Urinary bladder (tissue), 4 donors: Measurements from ENCODE around the gene RFX3. TPM values are rescaled to one million over a fixed set of nuclear protein-coding genes. Genes with fewer than 3 reads are reported as not detected.

Source experiments
- DNase-seq: peaks from one replicate; pipeline ENCODE4 v3.0.0-alpha.2; 2015; ENCODE audit errors: extremely low spot score
- H3K27ac ChIP-seq: one replicate; pipeline ENCODE4 v1.5.1; 2013; ENCODE audit warnings: low read depth, mild to moderate bottlenecking, moderate library complexity
- H3K36me3 ChIP-seq: one replicate; pipeline ENCODE4 v1.6.1; 2013; ENCODE audit warnings: mild to moderate bottlenecking, moderate library complexity; ENCODE audit not compliant: insufficient read depth
- H3K4me1 ChIP-seq: one replicate; pipeline ENCODE4 v1.6.1; 2013; ENCODE audit warnings: mild to moderate bottlenecking, moderate library complexity; ENCODE audit not compliant: insufficient read depth
- H3K4me3 ChIP-seq: one replicate; pipeline ENCODE4 v1.5.1; 2013; ENCODE audit warnings: low read depth, low read length
- WGBS: extraction: QIAGEN DNeasy Blood & Tissue Kit; methylation state at CpG from one replicate; pipeline ENCODE4 v1.1.7; 2013; 5-methylcytosine and 5-hydroxymethylcytosine counted together
- polyA plus RNA-seq: library from polyadenylated mRNA; stranded (reverse); fragments of 200-250 nt; gene quantifications from one replicate; pipeline ENCODE4 v1.2.3, GENCODE V29; 2013
- total RNA-seq: library from RNA; depleted of rRNA; stranded (reverse); fragments of >200 nt; gene quantifications from one replicate; pipeline ENCODE4 v1.2.3, GENCODE V29; 2014
- donor health status: healthy with polysubstance abuse.
- donor health status: healthy.

RFX3 gene
- total and polyA plus RNA-seq, 2 donors: 1.6 to 24.7 TPM

GRCh38 chr9:3455717-3456116 is 70.1 kb downstream of the RFX3 start:
- H3K27ac ChIP-seq: no peak overlapping the region

DNA sequence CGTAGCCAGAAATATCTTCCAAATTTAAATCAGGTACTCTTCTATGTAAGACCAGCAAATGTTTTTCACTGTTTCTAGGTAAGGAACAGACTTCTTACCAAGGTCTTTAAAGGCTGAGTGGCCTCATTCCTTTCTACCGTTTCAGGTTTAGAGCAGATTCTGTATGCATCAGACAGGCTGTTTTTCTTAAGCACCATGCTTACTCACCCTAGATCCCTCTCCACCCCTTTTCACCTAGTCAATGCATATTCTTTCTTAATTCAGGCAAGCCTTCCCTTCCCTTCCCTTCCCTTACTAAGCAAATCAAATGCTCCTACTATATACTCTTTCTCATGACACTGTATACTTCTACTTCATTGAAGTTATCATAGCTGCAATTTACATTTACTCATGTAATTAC is 70.7 kb downstream of the RFX3 start:
- 86% methylated on average over 2 of the region's 2 CpGs for WGBS
- Histone ChIP-seq H3K4me1 (no peaks in the 10 kb centered on the region), H3K4me3 (no peak overlapping the region), H3K36me3 (no peaks in the 10 kb centered on the region), H3K27ac (no peak overlapping the region)
- DNase-seq: no peak

More at GRCh38 chr9:3455717-3456116, 70.1 kb downstream of the RFX3 start:
- no peak for DNase-seq
- Histone ChIP-seq H3K4me3 (no peak overlapping the region), H3K36me3 (no peaks in the 10 kb centered on the region), H3K4me1 (no peaks in the 10 kb centered on the region)
- WGBS: 78% methylated on average over 3 of the region's 3 CpGs

GRCh38 chr9:3451956-3452355 is 73.8 kb downstream of the RFX3 start:
- no peak overlapping the region for H3K27ac ChIP-seq
- H3K4me3 ChIP-seq: no peak overlapping the region
- no peaks in the 10 kb centered on the region for H3K36me3 ChIP-seq
- no peak for DNase-seq
- WGBS: 96% methylated on average over 1 of the region's 1 CpG
- H3K4me1 ChIP-seq: no peaks in the 10 kb centered on the region

DNA sequence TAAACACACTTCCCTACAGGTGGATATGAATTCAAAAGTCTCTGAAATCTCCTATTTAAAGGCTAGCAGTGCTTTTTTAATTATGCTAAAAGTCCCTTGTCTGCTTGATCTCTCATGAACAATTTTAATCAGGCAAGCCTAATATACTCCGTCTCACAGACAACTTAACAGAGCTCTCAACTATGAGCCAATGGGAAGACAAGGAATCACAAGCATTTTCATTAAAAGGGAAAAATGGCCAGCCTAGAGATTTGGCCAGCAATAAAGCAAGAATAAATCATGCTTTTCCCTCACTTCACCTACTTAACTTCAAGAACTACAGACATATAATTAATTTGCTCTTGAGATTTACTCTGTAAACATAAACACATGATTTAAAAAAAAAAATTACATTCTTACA is 78.0 kb downstream of the RFX3 start:
- DNase-seq: no peak
- Histone ChIP-seq H3K27ac (no peak overlapping the region), H3K36me3 (no peaks in the 10 kb centered on the region), H3K4me1 (no peaks in the 10 kb centered on the region), H3K4me3 (no peak overlapping the region)
- 55% methylated on average over 1 of the region's 1 CpG for WGBS

DNA sequence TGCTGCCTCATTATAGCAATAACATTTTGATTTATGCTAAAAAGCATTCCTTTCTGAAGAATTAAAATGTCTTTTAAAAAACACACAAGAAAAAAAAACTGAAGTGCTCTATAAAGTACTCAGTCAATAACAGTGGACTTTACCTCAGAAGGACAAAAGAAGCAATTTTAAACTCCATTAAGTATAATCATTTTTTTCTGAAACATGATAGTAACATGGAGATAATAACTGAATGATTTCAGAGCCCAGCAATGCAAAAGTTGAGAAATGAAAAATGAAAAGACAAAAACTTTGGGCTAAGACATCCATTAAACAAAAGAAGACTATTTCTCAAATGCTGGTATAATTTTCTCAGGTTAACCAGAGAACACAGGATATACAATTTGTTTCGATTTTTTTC is 78.7 kb downstream of the RFX3 start:
- Histone ChIP-seq H3K36me3 (no peaks in the 10 kb centered on the region), H3K4me1 (no peaks in the 10 kb centered on the region), H3K27ac (no peak overlapping the region), H3K4me3 (no peak overlapping the region)
- DNase-seq: no peak
- WGBS: 75% methylated on average over 1 of the region's 1 CpG

- H3K27ac ChIP-seq: no peak overlapping the region
- no peak overlapping the region for H3K4me3 ChIP-seq
- H3K4me1 ChIP-seq: no peaks in the 10 kb centered on the region
- no peak for DNase-seq
- H3K36me3 ChIP-seq: no peaks in the 10 kb centered on the region
These were observed 79.5 kb downstream of the RFX3 start for GRCh38 chr9:3446313-3446712.

DNA sequence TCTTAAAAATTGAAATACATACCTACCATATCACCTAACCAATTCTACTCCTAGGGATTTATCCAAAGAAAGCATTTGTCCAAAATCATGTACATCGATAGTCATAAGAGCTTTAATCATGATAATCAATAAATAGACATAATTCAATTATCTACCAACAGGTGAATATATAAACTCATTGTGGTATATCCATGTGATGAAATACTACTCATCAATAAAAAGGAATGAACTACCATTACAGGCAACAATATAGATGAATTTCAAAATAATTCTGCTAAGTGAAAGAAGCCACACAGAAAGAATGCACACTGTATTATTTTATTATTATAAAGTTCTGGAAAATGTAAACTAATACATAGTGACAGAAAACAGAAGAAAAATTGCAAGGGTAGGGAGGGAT is 81.8 kb downstream of the RFX3 start:
- no peak overlapping the region for H3K27ac ChIP-seq
- WGBS: 98% methylated on average over 1 of the region's 1 CpG
- H3K4me3 ChIP-seq: no peak overlapping the region
- H3K4me1 ChIP-seq: no peaks in the 10 kb centered on the region
- no peaks in the 10 kb centered on the region for H3K36me3 ChIP-seq
- DNase-seq: no peak

- H3K4me3 ChIP-seq: no peak overlapping the region
- no peak for DNase-seq
- H3K4me1 ChIP-seq: no peaks in the 10 kb centered on the region
- H3K27ac ChIP-seq: no peak overlapping the region
- H3K36me3 ChIP-seq: no peaks in the 10 kb centered on the region
- 87% methylated on average over 7 of the region's 7 CpGs for WGBS
These were observed 84.5 kb downstream of the RFX3 start for GRCh38 chr9:3441197-3441816.

DNA sequence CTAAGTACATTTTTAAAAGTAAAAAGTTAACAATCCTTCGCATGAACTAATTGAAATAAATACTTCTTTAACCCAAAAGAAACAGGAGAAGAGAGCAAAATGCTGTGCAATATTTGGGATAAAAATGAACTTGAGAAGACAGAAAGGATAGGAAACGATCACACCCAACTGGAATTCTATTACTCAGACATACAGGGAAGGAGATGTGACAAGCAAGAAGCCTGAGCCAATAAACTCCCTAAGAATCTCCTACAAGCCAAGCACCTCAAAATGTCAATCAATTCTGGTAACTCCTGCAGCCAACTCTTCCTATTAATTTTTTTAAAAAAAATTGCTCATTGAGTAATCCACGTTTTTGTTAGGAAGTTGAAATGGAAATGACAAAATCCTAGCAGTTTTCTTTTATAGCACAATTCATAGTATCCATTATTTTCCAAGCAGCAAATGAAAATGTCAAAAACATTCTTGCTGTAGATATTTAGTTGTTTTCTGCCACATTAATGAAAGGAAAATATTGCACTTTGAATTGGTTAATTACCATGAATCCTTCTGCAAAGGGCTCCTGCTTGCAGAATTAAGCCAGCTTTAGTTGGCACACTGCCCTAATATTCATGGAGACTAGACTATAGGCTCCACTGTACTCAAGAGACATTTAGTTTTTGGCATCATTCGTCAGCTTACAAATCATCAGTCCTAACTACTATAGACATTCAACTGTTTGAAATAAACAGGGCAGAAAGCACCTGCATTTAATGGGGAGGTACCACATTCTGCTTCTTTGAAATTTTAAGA is 89.0 kb downstream of the RFX3 start:
- Histone ChIP-seq H3K4me1 (no peaks in the 10 kb centered on the region), H3K4me3 (no peak overlapping the region), H3K27ac (no peak overlapping the region), H3K36me3 (peaks cover 3% of the 10 kb centered on the region)
- 65% methylated on average over 4 of the region's 4 CpGs for WGBS
- DNase-seq: no peak

- Histone ChIP-seq H3K4me1 (no peaks in the 10 kb centered on the region), H3K27ac (no peak overlapping the region), H3K4me3 (no peak overlapping the region), H3K36me3 (peaks cover 3% of the 10 kb centered on the region)
- no peak for DNase-seq
- 89% methylated on average over 1 of the region's 1 CpG for WGBS
These were observed 90.1 kb downstream of the RFX3 start for GRCh38 chr9:3435732-3436131.

DNA sequence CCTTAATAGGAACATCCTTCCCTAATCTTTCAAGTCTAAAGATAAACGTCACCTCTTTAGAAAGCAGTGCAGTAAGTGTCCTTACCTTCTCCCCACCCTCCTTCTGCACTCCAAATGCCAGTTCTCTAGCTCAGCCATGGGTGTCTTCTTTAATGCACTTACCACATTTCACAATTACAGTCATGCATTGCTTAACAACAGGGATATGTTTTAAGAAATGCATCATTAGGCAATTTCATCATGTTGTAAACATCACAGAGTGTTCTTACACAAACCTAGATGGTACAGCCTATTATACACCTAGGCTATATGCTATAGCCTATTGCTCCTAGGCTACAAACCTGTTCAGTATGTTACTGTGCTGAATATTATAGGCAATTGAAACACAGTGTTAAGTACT is 91.2 kb downstream of the RFX3 start:
- Histone ChIP-seq H3K36me3 (peaks cover 3% of the 10 kb centered on the region), H3K27ac (no peak overlapping the region), H3K4me3 (no peak overlapping the region), H3K4me1 (no peaks in the 10 kb centered on the region)
- no peak for DNase-seq
- 84% methylated on average over 1 of the region's 1 CpG for whole genome bisulfite sequencing

- Histone ChIP-seq H3K27ac (no peak overlapping the region), H3K36me3 (peaks cover 3% of the 10 kb centered on the region), H3K4me1 (no peaks in the 10 kb centered on the region), H3K4me3 (no peak overlapping the region)
- 96% methylated on average over 4 of the region's 4 CpGs for WGBS
- no peak for DNase-seq
These were observed 92.0 kb downstream of the RFX3 start for GRCh38 chr9:3433754-3434153.

DNA sequence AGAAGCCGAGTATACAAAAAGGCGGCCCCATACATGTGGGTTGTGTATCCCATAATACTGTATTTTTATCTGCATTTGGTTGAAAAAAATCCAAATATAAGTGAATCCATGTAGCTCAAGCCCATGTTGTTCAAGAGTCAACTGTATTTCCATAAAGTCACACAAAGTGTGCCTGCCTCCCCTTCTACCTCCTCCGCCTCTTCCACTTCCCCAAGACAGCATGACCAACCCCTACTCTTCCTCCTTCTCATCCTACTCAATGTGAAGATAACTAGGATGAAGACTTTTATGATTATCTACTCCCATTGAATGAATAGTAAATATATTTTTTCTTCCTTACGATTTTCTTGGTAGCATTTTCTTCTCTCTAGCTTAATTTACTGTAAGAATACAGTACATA is 92.7 kb downstream of the RFX3 start:
- no peak for DNase-seq
- peaks cover 3% of the 10 kb centered on the region for H3K36me3 ChIP-seq
- H3K27ac ChIP-seq: no peak overlapping the region
- H3K4me1 ChIP-seq: no peaks in the 10 kb centered on the region
- 98% methylated on average over 4 of the region's 4 CpGs for WGBS
- H3K4me3 ChIP-seq: no peak overlapping the region

DNA sequence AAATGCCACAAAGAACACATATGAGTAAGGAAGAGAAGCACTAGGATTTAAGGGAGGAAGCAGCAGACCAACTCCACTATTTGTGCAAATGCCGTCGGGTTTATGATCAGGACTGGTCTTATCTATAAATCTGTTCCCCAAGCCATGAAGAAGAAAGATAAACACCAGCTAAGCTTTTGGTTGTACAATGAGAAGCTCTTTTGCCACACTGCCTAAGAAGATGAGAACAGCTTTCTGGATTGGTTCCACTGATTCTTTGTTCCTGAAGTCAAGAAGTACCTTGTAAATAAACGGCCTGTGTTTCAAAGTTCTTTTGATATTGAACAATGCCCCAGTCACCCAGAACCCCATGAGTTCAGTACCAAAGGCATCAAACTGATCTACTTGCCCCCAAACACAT is 93.9 kb downstream of the RFX3 start:
- no peaks in the 10 kb centered on the region for H3K4me1 ChIP-seq
- H3K4me3 ChIP-seq: no peak overlapping the region
- WGBS: 45% methylated on average over 3 of the region's 3 CpGs
- DNase-seq: no peak
- peaks cover 3% of the 10 kb centered on the region for H3K36me3 ChIP-seq
- H3K27ac ChIP-seq: no peak overlapping the region
